GM12878 (cell line): Measurements from ENCODE around the gene CTNNBL1. TPM values are rescaled to one million over a fixed set of nuclear protein-coding genes. Genes with fewer than 3 reads are reported as not detected.

ENCODE experiments used
- ATAC-seq: fragments of 200-7000 bp; cut with Tn5 transposase; 3 replicates; pipeline ENCODE4 v1.9.1; 2020; ENCODE audit warnings: mild to moderate bottlenecking, moderate library complexity
- BruUV-seq: library from RNA; stranded (reverse); fragments of 400-500 nt; replicated peaks from 2 replicates; lab custom pipeline; 2021; lab: Mats Ljungman, UMichigan
- CTCF ChIA-PET: fragments of 300-600 bp; sonication (Branson Sonifier 250); formaldehyde crosslinking; extraction: SDS; loops from one replicate; lab custom pipeline; 2021; ENCODE audit warnings: inconsistent platforms; lab: Yijun Ruan, JAX
- POLR2A ChIA-PET: fragments of 350-600 bp; formaldehyde crosslinking; extraction: SDS; loops from one replicate; lab custom pipeline; 2021; ENCODE audit warnings: inconsistent platforms; lab: Charles Lee
- RAD21 ChIA-PET: fragments of 300-600 bp; sonication (Branson Sonifier 250); formaldehyde crosslinking; loops from one replicate; lab custom pipeline; 2023; ENCODE audit warnings: antibody characterized with exemption; ENCODE audit not compliant: unreplicated experiment; lab: Charles Lee
- SMC1A ChIA-PET: fragments of 300-600 bp; sonication (Branson Sonifier 250); formaldehyde crosslinking; loops from one replicate; lab custom pipeline; 2023; ENCODE audit not compliant: unreplicated experiment, uncharacterized antibody; lab: Charles Lee
- DNase-seq: peaks from one replicate; pipeline ENCODE4 v3.0.0-alpha.2; 2011; ENCODE audit warnings: low read depth, low spot score
- FAIRE-seq: peaks from 3 replicates; lab custom pipeline; 2011; peaks lifted over from hg19 to GRCh38; lab: Jason Lieb, UNC
- H2AFZ ChIP-seq: 2 replicates; pipeline ENCODE4 v1.6.0; 2011; ENCODE audit warnings: low read depth, low read length, control low read depth; ENCODE audit not compliant: control insufficient read depth
- H3K27ac ChIP-seq: 2 replicates; pipeline ENCODE4 v1.5.1; 2011; ENCODE audit warnings: control low read depth; ENCODE audit not compliant: control insufficient read depth, insufficient read depth
- H3K27me3 ChIP-seq, 2 experiments: replicated peaks in 1 of 2; 2 replicates each; pipeline versions ENCODE4 v1.6.0 to v1.6.1; 2011; ENCODE audit warnings: low read length in 1 of 2; ENCODE audit not compliant: control insufficient read depth in 2 of 2, insufficient read depth in 2 of 2
- H3K36me3 ChIP-seq, 2 experiments: 2 replicates each; pipeline ENCODE4 v1.5.1; 2011; ENCODE audit warnings: low read length in 1 of 2; ENCODE audit not compliant: control insufficient read depth in 2 of 2, insufficient read depth in 2 of 2
- H3K4me1 ChIP-seq: 2 replicates; pipeline ENCODE4 v1.6.1; 2011; ENCODE audit warnings: mild to moderate bottlenecking, low read length, moderate library complexity, mixed read lengths; ENCODE audit not compliant: control insufficient read depth, insufficient read depth
- H3K4me2 ChIP-seq: 2 replicates; pipeline ENCODE4 v1.6.0; 2011; ENCODE audit warnings: control low read depth; ENCODE audit not compliant: control insufficient read depth, insufficient read depth
- H3K4me3 ChIP-seq: fragments of 200-600 bp; sonication (generic); 2 replicates; pipeline ENCODE4 v1.5.1; 2016
- H3K79me2 ChIP-seq: 2 replicates; pipeline ENCODE4 v1.6.0; 2011; ENCODE audit warnings: low read length; ENCODE audit not compliant: control insufficient read depth, insufficient read depth
- H3K9ac ChIP-seq: 2 replicates; pipeline ENCODE4 v1.8.0; 2011; ENCODE audit warnings: low read length, control low read depth, mixed read lengths; ENCODE audit not compliant: control insufficient read depth, insufficient read depth
- H3K9me3 ChIP-seq: replicated peaks from 3 replicates; pipeline ENCODE4 v1.5.1; 2011; ENCODE audit warnings: mild to moderate bottlenecking, low read length; ENCODE audit not compliant: control insufficient read depth, insufficient read depth
- H4K20me1 ChIP-seq: 2 replicates; pipeline ENCODE4 v1.6.0; 2011; ENCODE audit not compliant: control insufficient read depth, insufficient read depth
- ATF7 ChIP-seq: fragments of 450-650 bp; IDR thresholded peaks from 2 replicates; pipeline ENCODE4 v1.6.1; 2016; ENCODE audit warnings: low read depth, mild to moderate bottlenecking
- CBX3 ChIP-seq: fragments of 200-600 bp; sonication (generic); IDR thresholded peaks from 2 replicates; pipeline ENCODE4 v1.6.1; 2016; ENCODE audit warnings: low read depth, borderline replicate concordance
- CREB1 ChIP-seq: IDR thresholded peaks from 2 replicates; pipeline ENCODE4 v1.6.1; 2012; ENCODE audit warnings: low read depth, mild to moderate bottlenecking, inconsistent platforms
- MTA3 ChIP-seq: IDR thresholded peaks from 2 replicates; pipeline ENCODE4 v1.6.1; 2012; ENCODE audit warnings: low read length, inconsistent platforms, borderline replicate concordance
- RAD21 ChIP-seq: IDR thresholded peaks from 2 replicates; pipeline ENCODE4 v1.6.1; 2011; ENCODE audit warnings: mild to moderate bottlenecking, low read depth, low read length, moderate library complexity; ENCODE audit not compliant: insufficient read depth
- RAD51 ChIP-seq: fragments of 450-650 bp; IDR thresholded peaks from 2 replicates; pipeline ENCODE4 v1.6.1; 2016; ENCODE audit warnings: moderate library complexity, mild to moderate bottlenecking, inconsistent platforms
- SMARCA5 ChIP-seq: fragments of 450-650 bp; IDR thresholded peaks from 2 replicates; pipeline ENCODE4 v1.6.1; 2017; ENCODE audit warnings: mild to moderate bottlenecking
- STAT1 ChIP-seq: fragments of 450-650 bp; conservative IDR thresholded peaks from 2 replicates; pipeline ENCODE4 v1.6.1; 2014; ENCODE audit warnings: antibody characterized with exemption, mild to moderate bottlenecking
- TCF12 ChIP-seq: IDR thresholded peaks from 2 replicates; pipeline ENCODE4 v1.6.1; 2011; ENCODE audit warnings: low read depth, mild to moderate bottlenecking, low read length
- TCF7 ChIP-seq: IDR thresholded peaks from 2 replicates; pipeline ENCODE4 v1.6.1; 2014; ENCODE audit warnings: antibody characterized with exemption, borderline replicate concordance
- WGBS: methylation state at CpG from one replicate; pipeline ENCODE4 v1.1.6; 2016; ENCODE audit warnings: low lambda C conversion rate; ENCODE audit not compliant: insufficient replicate concordance, insufficient coverage; ENCODE audit errors: missing lambda C conversion rate; 5-methylcytosine and 5-hydroxymethylcytosine counted together
- in situ Hi-C: fragments of 300-500 bp; cut with MboI; formaldehyde crosslinking; loops from 9 replicates; pipeline ENCODE4 v1.14.3; 2018; ENCODE audit warnings: mixed read lengths
- intact Hi-C: fragments of 100-400 bp; cut with micrococcal nuclease; formaldehyde crosslinking; loops from one replicate; pipeline ENCODE4 v1.14.2; 2022; ENCODE audit not compliant: unreplicated experiment
- polyA plus RNA-seq, 11 experiments: library from polyadenylated mRNA; depleted of rRNA in 4 of 11; unstranded in 6 of 11; stranded (reverse) in 5 of 11; fragments of >200 nt; fragmentation: Nextera tagmentation in 4 of 11; fragmentation: Illumina TruSeq in 1 of 11; extraction: Ambion mirVana in 4 of 11; extraction: Trizol in 1 of 11; gene quantifications; 1 replicate in 1 of 11; 2 replicates in 10 of 11; pipeline versions ENCODE4 v1.2.1 to v1.2.3, GENCODE V29; 2011 to 2016; ENCODE audit warnings: inconsistent platforms in 2 of 11, missing spikeins in 2 of 11, low read depth in 1 of 11
- total RNA-seq, 4 experiments: library from RNA; depleted of rRNA in 3 of 4; stranded (reverse); fragments of >200 nt in 3 of 4; fragmentation: Illumina TruSeq in 1 of 4; extraction: Trizol in 1 of 4; gene quantifications; 2 replicates each; pipeline versions ENCODE4 v1.2.1 to v1.2.3, GENCODE V29; 2013 to 2021
- TF ChIP-seq, protein P1 (sequence below): IDR thresholded peaks from 2 replicates; pipeline ENCODE4 v1.6.1; 2012; ENCODE audit warnings: mild to moderate bottlenecking, low read depth, low read length
- TF ChIP-seq, protein P2 (sequence below): fragments of 450-650 bp; conservative IDR thresholded peaks from 2 replicates; pipeline ENCODE4 v1.6.1; 2017; ENCODE audit warnings: mild to moderate bottlenecking, moderate library complexity

The CTNNBL1 gene
- total and polyA plus RNA-seq, 10 of the 15 experiments (the other 5 are each of a cell fraction or from before 2014, with no cell fraction given): 43.1 to 102 (median 67.8) TPM

GRCh38 chr20:37890643-37891042, 196.8 kb downstream of the CTNNBL1 start:
- ChIA-PET CTCF (no interaction called here), SMC1A (interaction anchor here (1.0 kb wide), 1 partner anchor 27 kb away, joined by 3 read pairs; no protein-coding TSS in a partner anchor), RAD21 (interaction anchor here (1.1 to 1.5 kb wide), 2 partner anchors 101 to 330 kb away, joined by 3 read pairs; no protein-coding TSS in a partner anchor), POLR2A (no interaction called here)
- Histone ChIP-seq H4K20me1 (no peaks in the 10 kb centered on the region), H3K27me3 (no peaks in the 10 kb centered on the region), H3K9me3 (no peaks in the 10 kb centered on the region), H3K36me3 (no peaks in the 10 kb centered on the region), H2AFZ (no peak overlapping the region), H3K79me2 (no peaks in the 10 kb centered on the region), H3K4me1 (peaks cover 3% of the 10 kb centered on the region; the same call in 1 of the 2 replicates), H3K4me2 (no peak overlapping the region), H3K9ac (no peak overlapping the region), H3K27ac (no peak overlapping the region), H3K4me3 (no peak overlapping the region)
- TF ChIP-seq ATF7: no peak
- no peak for ATAC-seq
- BruUV-seq: no TSS peak
- no peak for DNase-seq
- no peak for FAIRE-seq
- WGBS: 64% methylated on average over 8 of the region's 13 CpGs
- in situ Hi-C loops: no loop called here
- intact Hi-C loops: no loop called here

DNA sequence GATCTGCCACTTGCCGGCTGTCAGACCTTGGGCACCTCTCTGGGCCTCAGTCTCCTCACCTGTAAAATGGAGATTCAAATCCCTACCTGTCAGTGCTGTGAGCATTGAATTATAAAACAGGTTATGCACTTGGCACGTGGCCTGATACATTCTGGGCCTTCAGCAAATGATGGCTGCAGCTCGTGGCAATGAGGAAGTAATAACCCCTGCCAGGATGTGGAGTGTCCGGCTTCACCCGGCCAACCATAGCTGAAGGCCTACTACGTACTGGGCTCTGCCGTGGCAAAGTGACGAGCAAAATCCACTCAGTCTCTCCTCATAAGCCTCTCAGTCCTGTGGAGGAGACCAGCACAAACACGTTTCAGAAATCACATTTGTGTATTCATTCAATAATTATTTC, 198.2 kb downstream of the CTNNBL1 start:
- no peak for FAIRE-seq
- no peak for ATAC-seq
- no peak overlapping the region for H3K27ac ChIP-seq
- H3K9me3 ChIP-seq: no peaks in the 10 kb centered on the region
- BruUV-seq: no TSS peak
- ChIA-PET CTCF (no interaction called here), POLR2A (no interaction called here), RAD21 (no interaction called here), SMC1A (no interaction called here)
- no peak overlapping the region for H3K4me3 ChIP-seq
- H3K36me3 ChIP-seq: no peaks in the 10 kb centered on the region
- peaks cover 3% of the 10 kb centered on the region; the same call in 1 of the 2 replicates for H3K4me1 ChIP-seq
- WGBS: 62% methylated on average over 9 of the region's 9 CpGs
- intact Hi-C loops: no loop called here
- no peaks in the 10 kb centered on the region for H3K27me3 ChIP-seq
- DNase-seq: no peak
- H2AFZ ChIP-seq: no peak overlapping the region
- in situ Hi-C loops: no loop called here
- H3K9ac ChIP-seq: no peak overlapping the region
- H3K4me2 ChIP-seq: no peak overlapping the region
- no peaks in the 10 kb centered on the region for H3K79me2 ChIP-seq
- no peaks in the 10 kb centered on the region for H4K20me1 ChIP-seq
- no peak for TF ChIP-seq MTA3
- no peak for TF ChIP-seq CBX3
- no peak for TF ChIP-seq STAT1
- TF ChIP-seq TCF7: no peak
- no peak for TF ChIP-seq RAD21
- no peak for TF ChIP-seq SMARCA5
- no peak for TF ChIP-seq CREB1
- TF ChIP-seq TCF12: no peak
- TF ChIP-seq RAD51: no peak
- TF ChIP-seq, protein P1, sequence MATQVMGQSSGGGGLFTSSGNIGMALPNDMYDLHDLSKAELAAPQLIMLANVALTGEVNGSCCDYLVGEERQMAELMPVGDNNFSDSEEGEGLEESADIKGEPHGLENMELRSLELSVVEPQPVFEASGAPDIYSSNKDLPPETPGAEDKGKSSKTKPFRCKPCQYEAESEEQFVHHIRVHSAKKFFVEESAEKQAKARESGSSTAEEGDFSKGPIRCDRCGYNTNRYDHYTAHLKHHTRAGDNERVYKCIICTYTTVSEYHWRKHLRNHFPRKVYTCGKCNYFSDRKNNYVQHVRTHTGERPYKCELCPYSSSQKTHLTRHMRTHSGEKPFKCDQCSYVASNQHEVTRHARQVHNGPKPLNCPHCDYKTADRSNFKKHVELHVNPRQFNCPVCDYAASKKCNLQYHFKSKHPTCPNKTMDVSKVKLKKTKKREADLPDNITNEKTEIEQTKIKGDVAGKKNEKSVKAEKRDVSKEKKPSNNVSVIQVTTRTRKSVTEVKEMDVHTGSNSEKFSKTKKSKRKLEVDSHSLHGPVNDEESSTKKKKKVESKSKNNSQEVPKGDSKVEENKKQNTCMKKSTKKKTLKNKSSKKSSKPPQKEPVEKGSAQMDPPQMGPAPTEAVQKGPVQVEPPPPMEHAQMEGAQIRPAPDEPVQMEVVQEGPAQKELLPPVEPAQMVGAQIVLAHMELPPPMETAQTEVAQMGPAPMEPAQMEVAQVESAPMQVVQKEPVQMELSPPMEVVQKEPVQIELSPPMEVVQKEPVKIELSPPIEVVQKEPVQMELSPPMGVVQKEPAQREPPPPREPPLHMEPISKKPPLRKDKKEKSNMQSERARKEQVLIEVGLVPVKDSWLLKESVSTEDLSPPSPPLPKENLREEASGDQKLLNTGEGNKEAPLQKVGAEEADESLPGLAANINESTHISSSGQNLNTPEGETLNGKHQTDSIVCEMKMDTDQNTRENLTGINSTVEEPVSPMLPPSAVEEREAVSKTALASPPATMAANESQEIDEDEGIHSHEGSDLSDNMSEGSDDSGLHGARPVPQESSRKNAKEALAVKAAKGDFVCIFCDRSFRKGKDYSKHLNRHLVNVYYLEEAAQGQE: no peak
- TF ChIP-seq, protein P2, sequence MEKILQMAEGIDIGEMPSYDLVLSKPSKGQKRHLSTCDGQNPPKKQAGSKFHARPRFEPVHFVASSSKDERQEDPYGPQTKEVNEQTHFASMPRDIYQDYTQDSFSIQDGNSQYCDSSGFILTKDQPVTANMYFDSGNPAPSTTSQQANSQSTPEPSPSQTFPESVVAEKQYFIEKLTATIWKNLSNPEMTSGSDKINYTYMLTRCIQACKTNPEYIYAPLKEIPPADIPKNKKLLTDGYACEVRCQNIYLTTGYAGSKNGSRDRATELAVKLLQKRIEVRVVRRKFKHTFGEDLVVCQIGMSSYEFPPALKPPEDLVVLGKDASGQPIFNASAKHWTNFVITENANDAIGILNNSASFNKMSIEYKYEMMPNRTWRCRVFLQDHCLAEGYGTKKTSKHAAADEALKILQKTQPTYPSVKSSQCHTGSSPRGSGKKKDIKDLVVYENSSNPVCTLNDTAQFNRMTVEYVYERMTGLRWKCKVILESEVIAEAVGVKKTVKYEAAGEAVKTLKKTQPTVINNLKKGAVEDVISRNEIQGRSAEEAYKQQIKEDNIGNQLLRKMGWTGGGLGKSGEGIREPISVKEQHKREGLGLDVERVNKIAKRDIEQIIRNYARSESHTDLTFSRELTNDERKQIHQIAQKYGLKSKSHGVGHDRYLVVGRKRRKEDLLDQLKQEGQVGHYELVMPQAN: no peak
